Activated naive CD4-positive, alpha-beta T cell treated with anti-CD3 and anti-CD28 coated beads, Interleukin-2, amount 10 ng/mL, durations not matched to agents 7 days and 5 days (primary cell): Measurements from ENCODE around the gene FBLN7.

Experiments used
- CTCF ChIA-PET: fragments of 350-600 bp; sonication (Branson Sonifier 250); formaldehyde crosslinking; loops from one replicate; lab custom pipeline; 2021; ENCODE audit warnings: antibody characterized with exemption; lab: Charles Lee
- DNase-seq: peaks from one replicate; pipeline ENCODE4 v3.0.0-alpha.2; 2020
- H3K27ac Mint-ChIP-seq: one replicate; pipeline ENCODE4 v1.8.0; 2021; ENCODE audit warnings: mild to moderate bottlenecking, moderate library complexity, mixed read lengths
- H3K27me3 Mint-ChIP-seq: one replicate; pipeline ENCODE4 v1.8.0; 2021; ENCODE audit warnings: mild to moderate bottlenecking, mixed read lengths
- H3K36me3 Mint-ChIP-seq: one replicate; pipeline ENCODE4 v1.8.0; 2021; ENCODE audit warnings: mixed read lengths
- H3K4me1 Mint-ChIP-seq: one replicate; pipeline ENCODE4 v1.8.0; 2021; ENCODE audit warnings: mixed read lengths
- H3K4me3 Mint-ChIP-seq: one replicate; pipeline ENCODE4 v1.8.0; 2021; ENCODE audit warnings: mild to moderate bottlenecking, moderate library complexity, mixed read lengths
- H3K9me3 Mint-ChIP-seq: one replicate; pipeline ENCODE4 v1.8.0; 2021; ENCODE audit warnings: mixed read lengths

FBLN7 gene

DNA sequence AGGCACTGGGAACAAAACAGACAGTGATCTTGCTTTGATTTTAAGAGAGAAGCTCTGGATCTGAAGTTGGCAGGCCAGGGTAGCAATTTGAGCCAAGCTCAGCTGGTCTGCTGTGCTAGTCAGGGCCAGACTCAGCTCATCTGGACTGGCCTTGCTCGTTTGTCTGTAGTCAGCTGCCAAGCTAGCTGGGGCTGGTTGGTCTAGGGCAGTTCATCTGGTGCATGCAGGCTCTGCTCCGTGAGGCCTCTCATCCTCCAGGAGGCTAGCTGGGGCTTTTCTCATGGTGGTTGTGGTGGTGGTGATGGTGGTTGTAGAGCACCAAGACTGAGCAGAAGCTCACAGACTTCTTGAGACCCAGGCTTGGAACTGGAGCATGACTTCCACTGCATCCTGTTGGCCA lies 10.3 kb downstream of the FBLN7 start:
- Mint-ChIP-seq H3K27ac (no peak overlapping the region), H3K9me3 (no peaks in the 10 kb centered on the region), H3K27me3 (peaks cover 29% of the 10 kb centered on the region), H3K36me3 (no peaks in the 10 kb centered on the region), H3K4me3 (no peak overlapping the region), H3K4me1 (no peaks in the 10 kb centered on the region)
- DNase-seq = no peak
- CTCF ChIA-PET = interaction anchor here (0.6 kb wide), 1 partner anchor 142 kb away, joined by 3 read pairs; no protein-coding TSS in a partner anchor

- Mint-ChIP-seq H3K27ac (no peak overlapping the region), H3K36me3 (no peaks in the 10 kb centered on the region), H3K9me3 (no peaks in the 10 kb centered on the region), H3K4me1 (peaks cover 3% of the 10 kb centered on the region), H3K4me3 (no peak overlapping the region), H3K27me3 (peaks cover 33% of the 10 kb centered on the region)
- DNase-seq = no peak
- CTCF ChIA-PET = no interaction called here
Measured at GRCh38 chr2:112149194-112149593, 11.0 kb downstream of the FBLN7 start.

DNA sequence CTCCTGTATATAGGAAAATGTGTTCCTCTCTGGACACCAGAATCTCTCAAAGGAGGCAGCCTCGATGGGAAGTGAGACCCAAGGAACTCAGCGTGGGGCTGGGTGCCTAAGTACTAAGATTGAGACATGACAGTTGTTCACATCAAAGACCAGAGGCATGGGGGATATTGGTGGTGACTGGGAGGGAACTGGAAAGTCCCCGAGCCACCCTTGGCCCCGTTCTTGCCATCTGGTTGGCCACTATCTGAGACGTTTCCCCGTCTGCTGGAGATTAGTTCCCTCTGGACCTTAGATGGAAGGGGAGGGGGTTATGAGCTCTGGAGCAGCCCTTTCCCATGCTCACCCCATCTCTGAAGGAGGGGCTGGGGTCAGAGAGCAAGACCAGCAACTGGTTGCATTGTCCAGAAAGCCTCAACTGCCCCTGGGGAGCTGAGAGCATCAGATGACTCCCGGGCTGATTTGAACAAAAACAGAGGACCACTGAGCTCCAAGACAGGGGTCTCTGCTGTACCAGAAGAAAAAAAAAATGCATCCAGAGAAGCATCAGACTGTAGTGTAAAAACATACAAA lies 11.8 kb downstream of the FBLN7 start:
- Mint-ChIP-seq H3K36me3 (no peaks in the 10 kb centered on the region), H3K27me3 (peaks cover 33% of the 10 kb centered on the region), H3K4me3 (no peak overlapping the region), H3K9me3 (no peaks in the 10 kb centered on the region), H3K4me1 (peaks cover 10% of the 10 kb centered on the region), H3K27ac (no peak overlapping the region)
- CTCF ChIA-PET = no interaction called here
- no peak for DNase-seq

DNA sequence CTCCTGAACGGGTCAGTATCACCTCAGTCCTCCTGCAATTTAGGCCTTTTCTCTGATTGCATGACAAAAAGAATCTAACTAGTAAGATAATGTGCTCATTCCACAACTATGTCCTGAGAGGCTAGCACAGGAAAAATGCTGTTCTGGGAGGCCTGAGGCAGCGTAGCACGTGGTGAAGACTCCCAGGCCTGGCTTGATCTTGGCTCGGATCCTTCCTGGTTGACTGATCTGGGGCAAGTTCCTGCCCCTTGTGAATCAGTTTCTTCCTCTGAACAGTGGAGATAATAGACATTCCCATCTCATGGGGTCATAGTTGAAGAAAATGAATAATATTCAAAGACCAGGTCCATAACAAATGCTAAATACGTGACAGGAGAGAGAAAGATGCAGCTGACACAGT lies 12.3 kb downstream of the FBLN7 start:
- Mint-ChIP-seq H3K4me1 (peaks cover 15% of the 10 kb centered on the region), H3K4me3 (no peak overlapping the region), H3K9me3 (no peaks in the 10 kb centered on the region), H3K36me3 (no peaks in the 10 kb centered on the region), H3K27me3 (peaks cover 33% of the 10 kb centered on the region), H3K27ac (no peak overlapping the region)
- CTCF ChIA-PET = interaction anchor here (0.9 kb wide), 1 partner anchor 16 kb away, joined by 3 read pairs; no protein-coding TSS in a partner anchor
- DNase-seq = no peak

DNA sequence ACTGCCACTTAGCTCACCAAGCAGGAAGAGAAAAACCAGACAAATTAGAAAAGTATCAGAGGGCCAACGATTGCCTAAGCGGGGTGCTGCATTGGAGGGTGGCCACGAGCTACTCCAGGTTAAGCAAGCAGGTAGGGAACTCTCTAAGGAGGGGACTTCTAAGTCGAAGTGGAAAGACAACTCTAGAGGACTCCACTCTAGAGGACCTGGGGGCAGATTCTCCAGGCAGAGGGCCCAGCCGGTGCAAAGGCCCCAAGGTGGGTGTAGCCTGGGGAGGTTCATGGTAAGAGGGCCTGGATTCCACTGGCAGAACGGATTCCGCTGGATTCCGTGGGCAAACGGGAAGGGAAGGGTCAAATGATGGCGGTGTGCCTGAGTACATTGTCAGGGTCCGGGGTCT lies 12.7 kb downstream of the FBLN7 start:
- Mint-ChIP-seq H3K27me3 (peaks cover 33% of the 10 kb centered on the region), H3K36me3 (no peaks in the 10 kb centered on the region), H3K27ac (no peak overlapping the region), H3K4me3 (no peak overlapping the region), H3K9me3 (no peaks in the 10 kb centered on the region), H3K4me1 (peaks cover 19% of the 10 kb centered on the region)
- DNase-seq = no peak
- CTCF ChIA-PET = interaction anchor here (0.9 kb wide), 1 partner anchor 17 kb away, joined by 3 read pairs; no protein-coding TSS in a partner anchor

DNA sequence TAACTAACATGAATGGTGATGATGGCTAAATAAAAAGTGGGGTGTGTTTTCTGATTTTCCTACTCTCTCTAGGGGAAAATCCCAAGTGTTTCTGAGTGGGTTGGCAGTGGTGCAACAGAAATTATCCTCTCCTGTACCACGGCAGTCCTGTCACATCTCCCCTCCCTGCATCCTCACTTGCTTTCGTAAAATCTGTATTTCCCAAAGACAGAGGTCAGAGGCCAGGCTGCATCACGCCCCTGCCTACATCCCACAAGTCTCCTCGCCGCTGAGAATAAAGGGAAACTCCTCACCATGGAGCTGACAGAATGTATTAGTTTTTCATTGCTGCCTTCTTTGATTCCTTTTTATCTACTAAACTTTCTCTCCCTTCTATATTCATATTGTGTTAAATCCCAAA lies 13.1 kb downstream of the FBLN7 start:
- H3K4me1 Mint-ChIP-seq = peaks cover 23% of the 10 kb centered on the region
- H3K27me3 Mint-ChIP-seq = peaks cover 33% of the 10 kb centered on the region
- no peak for DNase-seq
- peaks cover 1% of the 10 kb centered on the region for H3K36me3 Mint-ChIP-seq
- H3K27ac Mint-ChIP-seq = no peak overlapping the region
- no peak overlapping the region for H3K4me3 Mint-ChIP-seq
- CTCF ChIA-PET = interaction anchor here (0.9 kb wide), 1 partner anchor 17 kb away, joined by 3 read pairs; no protein-coding TSS in a partner anchor
- H3K9me3 Mint-ChIP-seq = no peaks in the 10 kb centered on the region

DNA sequence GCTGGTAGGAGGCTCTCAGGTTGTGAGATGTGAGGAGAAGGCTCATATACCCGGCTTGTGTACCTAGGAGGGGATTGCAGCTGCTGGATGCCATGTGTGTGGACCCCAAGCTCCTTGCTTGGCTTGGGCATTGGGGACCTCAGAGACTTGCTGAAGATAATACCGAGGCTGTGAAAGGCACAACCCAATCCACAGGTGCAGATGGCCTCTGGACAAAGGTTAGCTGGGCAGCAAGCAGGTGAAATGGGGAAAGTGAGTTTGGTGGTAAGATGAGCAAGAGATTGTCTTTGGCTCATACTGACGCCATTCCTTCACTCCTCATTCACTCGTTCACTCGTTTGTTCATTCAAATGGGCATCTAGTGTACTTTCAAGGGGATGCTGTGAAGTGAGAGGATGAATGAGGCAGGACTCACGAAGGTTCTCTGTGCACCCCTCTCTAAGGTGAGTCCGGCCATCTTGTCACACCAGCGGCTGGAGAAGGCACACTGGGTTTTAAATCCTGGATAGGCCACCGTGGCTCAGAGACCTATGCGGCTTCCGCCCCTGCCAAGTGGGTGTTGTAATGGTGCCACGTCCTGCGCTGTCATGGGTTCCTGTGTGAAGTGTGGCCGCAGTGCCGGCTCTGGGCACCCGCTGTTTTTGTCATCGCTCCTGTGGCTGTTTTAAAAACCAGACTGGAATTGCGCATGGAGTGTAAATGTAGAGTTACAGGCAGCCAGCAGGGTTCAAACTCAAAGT lies 13.7 kb downstream of the FBLN7 start:
- CTCF ChIA-PET = no interaction called here
- no peaks in the 10 kb centered on the region for H3K9me3 Mint-ChIP-seq
- peaks cover 1% of the 10 kb centered on the region for H3K36me3 Mint-ChIP-seq
- no peak for DNase-seq
- H3K4me3 Mint-ChIP-seq = no peak overlapping the region
- H3K4me1 Mint-ChIP-seq = peaks cover 29% of the 10 kb centered on the region
- H3K27me3 Mint-ChIP-seq = peaks cover 31% of the 10 kb centered on the region
- H3K27ac Mint-ChIP-seq = no peak overlapping the region

GRCh38 chr2:112152476-112153178 lies 14.4 kb downstream of the FBLN7 start:
- Mint-ChIP-seq H3K9me3 (no peaks in the 10 kb centered on the region), H3K4me3 (no peak overlapping the region), H3K27ac (no peak overlapping the region), H3K36me3 (peaks cover 1% of the 10 kb centered on the region), H3K4me1 (peaks cover 33% of the 10 kb centered on the region), H3K27me3 (peaks cover 24% of the 10 kb centered on the region)
- DNase-seq = no peak
- CTCF ChIA-PET = no interaction called here

DNA sequence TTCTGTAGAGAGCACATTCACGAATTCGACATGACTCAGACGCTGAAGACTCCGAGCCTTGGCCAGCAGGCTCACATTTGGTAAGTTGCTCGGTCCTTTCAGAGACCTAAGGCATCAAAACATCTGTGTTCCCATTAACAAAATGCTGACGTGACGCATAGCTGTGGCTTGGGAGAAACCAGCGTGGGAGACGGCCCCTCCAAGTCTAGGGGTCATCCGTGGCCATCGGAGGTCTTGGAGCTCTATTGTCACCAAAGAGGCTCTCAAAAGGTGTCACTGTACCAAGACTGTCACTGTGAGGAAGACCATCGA lies 14.9 kb downstream of the FBLN7 start:
- no peak for DNase-seq
- Mint-ChIP-seq H3K4me1 (peaks cover 33% of the 10 kb centered on the region), H3K4me3 (no peak overlapping the region), H3K27ac (no peak overlapping the region), H3K27me3 (peaks cover 19% of the 10 kb centered on the region), H3K9me3 (no peaks in the 10 kb centered on the region), H3K36me3 (peaks cover 1% of the 10 kb centered on the region)
- CTCF ChIA-PET = no interaction called here

DNA sequence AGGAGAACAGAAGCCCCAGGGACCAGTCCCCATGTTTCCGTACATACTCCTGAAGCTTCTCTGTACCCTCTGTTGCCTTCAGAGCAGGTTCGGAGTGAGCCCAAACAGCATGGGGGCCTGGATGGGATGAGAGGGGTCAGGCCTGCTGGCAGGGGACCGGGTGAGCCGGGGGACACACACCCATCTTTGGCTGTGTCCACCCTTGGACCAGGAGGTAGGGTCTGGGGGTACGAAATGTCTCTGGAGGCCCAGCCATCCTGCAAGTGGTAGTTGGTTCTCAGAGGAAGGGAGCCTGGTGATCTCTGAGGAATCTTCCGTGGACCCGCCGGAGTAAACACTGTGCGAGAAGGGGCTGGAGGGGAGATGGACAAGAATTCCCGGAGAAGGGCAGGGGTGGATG lies 15.3 kb downstream of the FBLN7 start:
- CTCF ChIA-PET = no interaction called here
- H3K27ac Mint-ChIP-seq = no peak overlapping the region
- peaks cover 33% of the 10 kb centered on the region for H3K4me1 Mint-ChIP-seq
- H3K9me3 Mint-ChIP-seq = no peaks in the 10 kb centered on the region
- H3K27me3 Mint-ChIP-seq = peaks cover 18% of the 10 kb centered on the region
- peaks cover 1% of the 10 kb centered on the region for H3K36me3 Mint-ChIP-seq
- no peak overlapping the region for H3K4me3 Mint-ChIP-seq
- no peak for DNase-seq

- Mint-ChIP-seq H3K4me3 (no peak overlapping the region), H3K27ac (peak overlapping the region; percentile 85), H3K36me3 (peaks cover 1% of the 10 kb centered on the region), H3K27me3 (peaks cover 8% of the 10 kb centered on the region), H3K4me1 (peaks cover 36% of the 10 kb centered on the region), H3K9me3 (no peaks in the 10 kb centered on the region)
- peak; percentile 65 for DNase-seq
- CTCF ChIA-PET = interaction anchor here (1.2 to 1.4 kb wide), 2 partner anchors 19 to 28 kb away, joined by 3 read pairs; no protein-coding TSS in a partner anchor
Measured at GRCh38 chr2:112154246-112155117, 16.3 kb downstream of the FBLN7 start.

DNA sequence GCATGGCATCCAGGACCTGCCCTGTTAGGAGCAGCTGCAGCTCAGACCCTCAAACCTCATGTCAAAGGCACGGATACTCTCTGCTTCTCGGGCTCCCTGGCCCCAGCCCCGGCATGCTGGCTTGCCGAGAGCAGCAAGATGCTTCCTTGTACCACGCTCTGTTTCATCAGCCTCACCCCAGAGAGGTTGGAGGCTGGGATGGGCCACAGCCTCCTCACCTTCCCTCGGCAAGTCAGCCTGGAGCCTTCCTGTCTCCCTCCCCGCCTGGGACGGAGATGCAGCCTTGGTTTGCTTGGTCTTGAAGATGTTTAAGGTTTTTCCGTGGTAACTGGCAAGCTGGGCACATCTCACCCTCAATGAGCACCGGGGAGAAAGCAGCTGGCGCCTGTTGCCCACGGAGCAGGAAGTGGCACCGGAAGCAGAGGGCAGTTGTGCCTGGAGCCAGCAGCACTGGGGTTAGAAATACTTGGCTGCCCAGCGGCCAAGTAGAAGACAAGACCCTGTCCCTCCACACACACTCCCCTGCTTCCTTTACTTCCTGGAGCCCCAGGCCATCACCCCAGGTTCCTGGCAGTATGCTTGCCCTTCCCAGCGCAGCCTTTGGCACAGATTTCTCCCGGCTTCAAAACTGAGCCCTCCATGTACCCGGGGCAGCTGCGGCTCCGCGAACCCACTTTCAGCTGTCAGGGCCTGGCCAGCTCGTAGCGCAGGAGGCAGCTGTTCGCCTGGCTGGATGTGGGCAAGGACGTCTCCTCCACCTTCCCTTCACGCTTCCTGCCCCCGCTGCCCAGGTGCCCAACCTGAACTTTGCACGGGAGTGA lies 17.4 kb downstream of the FBLN7 start:
- Mint-ChIP-seq H3K27me3 (peaks cover 8% of the 10 kb centered on the region), H3K4me1 (peaks cover 39% of the 10 kb centered on the region), H3K27ac (peak overlapping the region; percentile 85), H3K36me3 (peaks cover 1% of the 10 kb centered on the region), H3K9me3 (no peaks in the 10 kb centered on the region), H3K4me3 (peak overlapping the region; percentile 48)
- DNase-seq = peak; percentile 67
- CTCF ChIA-PET = interaction anchor here (1.0 to 1.4 kb wide), 3 partner anchors 20 to 104 kb away, joined by 3 read pairs; no protein-coding TSS in a partner anchor
